ENCODE measurements around the gene CDH11.

DNA sequence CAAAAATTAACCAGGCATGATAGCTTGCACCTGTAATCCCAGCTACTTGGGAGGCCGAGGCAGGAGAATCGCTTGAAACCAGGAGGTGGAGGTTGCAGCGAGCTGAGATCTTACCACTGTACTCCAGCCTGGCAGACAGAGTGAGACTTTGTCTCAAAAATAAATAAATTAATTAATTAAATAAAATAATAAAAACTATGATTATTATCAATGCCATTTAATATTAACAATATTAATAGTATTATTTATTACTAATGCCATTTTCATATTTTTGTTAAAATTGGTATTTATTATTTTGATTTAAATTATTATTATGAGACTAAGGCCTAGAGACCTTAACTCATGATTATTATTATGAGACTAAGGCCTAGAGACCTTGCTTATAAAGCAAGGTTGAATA is 121.2 kb downstream of the CDH11 start:
- TF ChIP-seq, protein P1, sequence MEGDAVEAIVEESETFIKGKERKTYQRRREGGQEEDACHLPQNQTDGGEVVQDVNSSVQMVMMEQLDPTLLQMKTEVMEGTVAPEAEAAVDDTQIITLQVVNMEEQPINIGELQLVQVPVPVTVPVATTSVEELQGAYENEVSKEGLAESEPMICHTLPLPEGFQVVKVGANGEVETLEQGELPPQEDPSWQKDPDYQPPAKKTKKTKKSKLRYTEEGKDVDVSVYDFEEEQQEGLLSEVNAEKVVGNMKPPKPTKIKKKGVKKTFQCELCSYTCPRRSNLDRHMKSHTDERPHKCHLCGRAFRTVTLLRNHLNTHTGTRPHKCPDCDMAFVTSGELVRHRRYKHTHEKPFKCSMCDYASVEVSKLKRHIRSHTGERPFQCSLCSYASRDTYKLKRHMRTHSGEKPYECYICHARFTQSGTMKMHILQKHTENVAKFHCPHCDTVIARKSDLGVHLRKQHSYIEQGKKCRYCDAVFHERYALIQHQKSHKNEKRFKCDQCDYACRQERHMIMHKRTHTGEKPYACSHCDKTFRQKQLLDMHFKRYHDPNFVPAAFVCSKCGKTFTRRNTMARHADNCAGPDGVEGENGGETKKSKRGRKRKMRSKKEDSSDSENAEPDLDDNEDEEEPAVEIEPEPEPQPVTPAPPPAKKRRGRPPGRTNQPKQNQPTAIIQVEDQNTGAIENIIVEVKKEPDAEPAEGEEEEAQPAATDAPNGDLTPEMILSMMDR (IDR thresholded peaks at IDR 0.05) = no peak
- TF ChIP-seq ZFX (IDR thresholded peaks at IDR 0.05; ENCODE audit: borderline replicate concordance) = no peak

All from 22Rv1 (cell line).